Left colon (tissue), 2 donors: ENCODE data around the gene C19orf25. TPM values are rescaled to one million over a fixed set of nuclear protein-coding genes. Genes with fewer than 3 reads are reported as not detected.

Experiments used
- ATAC-seq: fragments of 200-7000 bp; cut with Tn5 transposase; one replicate; pipeline ENCODE4 v1.9.1; 2020; ENCODE audit warnings: mild to moderate bottlenecking, moderate library complexity
- DNase-seq, 2 donors: peaks; one replicate each; pipeline ENCODE4 v3.0.0-alpha.2; 2020
- intact Hi-C, 2 donors: fragments of 100-400 bp; cut with DNase I in 1 of 2; cut with micrococcal nuclease in 1 of 2; formaldehyde crosslinking; loops; one replicate each; pipeline versions ENCODE4 v1.11.2 to v1.14.0; 2022; cut with DNase I, micrococcal nuclease
- total RNA-seq, 2 donors: library from RNA; stranded (reverse); fragmentation: NEBNext Ultra II Directional; extraction: Animal tissue kit (Norgen Biotek cat#: 25700); gene quantifications; one replicate each; pipeline ENCODE4 v1.2.1, GENCODE V29; 2021
- donor health status: DM: no; HTN: no; CAD: no.
- donor health status: DM: yes; HTN: yes; CAD: no.

C19orf25 gene
- total RNA-seq, 2 donors from 2014 or later, result 34.2 to 35.7 TPM

GRCh38 chr19:1455336-1456120, 23.5 kb downstream of the C19orf25 start:
- ATAC-seq (peak; percentile 83), DNase-seq (peak; percentile 84)
- intact Hi-C loops, result no loop called here

DNA sequence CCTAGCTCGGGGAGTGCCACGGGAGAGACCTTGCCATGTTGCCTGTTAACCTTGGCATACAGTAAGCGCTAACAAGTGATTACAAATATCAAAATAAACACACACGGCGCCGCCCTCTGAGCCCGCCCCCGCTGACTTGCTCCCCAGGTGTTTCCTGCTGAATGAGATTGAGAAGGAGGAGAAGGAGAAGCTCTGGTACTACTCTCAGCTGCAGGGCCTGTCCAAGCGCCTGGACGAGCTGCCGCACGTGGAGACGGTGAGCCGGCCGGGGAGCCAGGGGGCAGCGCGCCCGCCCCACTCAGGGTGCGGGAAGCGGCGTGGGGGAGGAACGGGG, 24.0 kb downstream of the C19orf25 start:
- DNase-seq (no peak), ATAC-seq (peak; percentile 15)
- intact Hi-C loops, result no loop called here

DNA sequence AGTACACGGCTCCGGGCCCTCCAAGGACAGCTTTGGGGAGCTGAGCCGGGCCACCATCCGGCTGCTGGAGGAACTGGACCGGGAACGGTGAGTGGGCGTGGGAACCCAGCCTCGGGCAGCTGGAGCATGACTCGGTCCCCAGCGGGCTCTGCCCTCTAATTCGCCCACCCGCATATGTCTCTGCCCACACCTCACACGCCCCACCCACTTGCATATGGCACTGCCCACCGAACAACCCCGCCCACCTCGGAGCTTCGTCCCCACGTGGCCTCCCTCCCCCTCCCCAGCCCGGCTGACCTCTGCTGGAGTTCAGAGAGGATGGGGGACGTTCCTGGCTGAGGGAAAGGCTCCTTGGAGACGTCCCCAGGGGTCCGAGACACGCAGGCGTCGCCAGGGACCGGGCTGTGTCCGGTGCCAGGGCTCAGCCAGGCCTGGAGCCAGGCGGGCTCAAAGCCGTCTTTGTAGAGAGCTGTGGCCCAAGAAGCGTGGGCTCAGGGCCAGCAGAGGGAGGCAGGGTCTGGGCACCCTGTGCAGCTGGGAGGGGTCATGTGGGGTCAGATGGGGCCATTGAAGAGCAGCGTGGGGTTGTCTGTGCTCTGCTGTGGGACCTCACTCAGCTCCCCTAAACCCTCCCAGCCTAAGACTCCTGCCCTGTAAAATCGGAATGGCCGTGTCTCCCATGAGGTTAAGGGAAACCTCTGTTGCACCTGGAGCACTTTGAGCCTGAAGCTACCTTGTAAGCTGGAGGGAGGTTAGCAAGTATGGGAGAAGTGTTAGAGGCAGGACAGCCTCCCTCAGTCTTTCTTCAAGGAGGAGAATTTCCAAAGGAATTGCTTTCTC, 25.3 kb downstream of the C19orf25 start:
- ATAC-seq (no peak), DNase-seq (no peak)
- intact Hi-C loops, result no loop called here

- DNase-seq (no peak), ATAC-seq (no peak)
- intact Hi-C loops, result no loop called here
These were observed 26.1 kb downstream of the C19orf25 start for GRCh38 chr19:1452802-1453524.

GRCh38 chr19:1451916-1452801, 26.9 kb downstream of the C19orf25 start:
- intact Hi-C loops, result no loop called here
- DNase-seq, result peak in 1 of 2 donors; percentile 24
- no peak for ATAC-seq

DNA sequence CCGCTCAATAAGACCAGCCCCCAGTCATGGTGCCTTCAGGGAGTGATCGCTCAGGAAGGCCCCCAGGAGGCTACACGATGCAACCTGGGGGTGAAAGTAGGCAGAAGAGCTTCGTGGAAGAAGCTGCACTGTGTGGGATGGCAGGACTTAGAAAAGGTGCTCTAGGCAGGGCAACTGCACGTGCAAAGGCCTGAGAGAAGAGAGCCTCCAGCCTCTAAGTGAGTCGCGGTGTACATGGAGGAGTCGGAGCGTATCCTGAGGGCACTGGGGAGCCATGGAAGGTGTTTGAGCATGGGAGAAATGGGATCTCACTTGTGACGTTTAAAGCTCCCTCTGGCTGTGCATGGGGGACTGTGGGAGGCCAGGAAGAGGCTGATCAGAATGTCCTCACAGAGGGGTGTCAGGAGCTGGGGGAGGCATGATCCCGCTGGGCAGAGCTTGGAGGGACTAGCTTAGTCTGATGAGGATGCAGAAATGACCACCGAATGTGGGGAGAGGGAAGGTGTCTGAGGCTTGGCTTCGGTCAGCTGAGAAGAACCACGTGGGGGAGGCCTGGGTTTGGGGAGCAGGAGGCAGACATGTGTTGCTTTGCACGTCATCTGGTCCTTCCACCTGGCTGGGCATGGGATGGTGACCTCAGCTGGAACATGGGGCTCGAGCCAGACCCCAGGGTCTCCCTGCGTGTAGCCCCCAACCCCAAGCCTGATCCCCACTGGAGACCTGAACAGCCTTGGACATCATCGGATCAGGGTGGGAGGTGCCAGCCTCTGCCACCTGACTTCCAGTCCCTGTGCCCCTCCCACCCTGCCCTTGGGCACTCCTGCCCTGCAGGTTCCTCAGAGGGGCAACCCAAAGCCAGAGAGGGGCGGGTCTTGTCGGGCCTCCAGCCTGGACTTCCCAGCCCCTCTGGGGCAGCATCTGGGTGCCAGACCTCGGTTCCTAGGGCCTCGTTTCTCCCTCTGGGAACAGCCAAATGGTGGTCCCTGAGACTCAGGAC, 28.0 kb downstream of the C19orf25 start:
- ATAC-seq (no peak), DNase-seq (no peak)
- intact Hi-C loops, result no loop called here

DNA sequence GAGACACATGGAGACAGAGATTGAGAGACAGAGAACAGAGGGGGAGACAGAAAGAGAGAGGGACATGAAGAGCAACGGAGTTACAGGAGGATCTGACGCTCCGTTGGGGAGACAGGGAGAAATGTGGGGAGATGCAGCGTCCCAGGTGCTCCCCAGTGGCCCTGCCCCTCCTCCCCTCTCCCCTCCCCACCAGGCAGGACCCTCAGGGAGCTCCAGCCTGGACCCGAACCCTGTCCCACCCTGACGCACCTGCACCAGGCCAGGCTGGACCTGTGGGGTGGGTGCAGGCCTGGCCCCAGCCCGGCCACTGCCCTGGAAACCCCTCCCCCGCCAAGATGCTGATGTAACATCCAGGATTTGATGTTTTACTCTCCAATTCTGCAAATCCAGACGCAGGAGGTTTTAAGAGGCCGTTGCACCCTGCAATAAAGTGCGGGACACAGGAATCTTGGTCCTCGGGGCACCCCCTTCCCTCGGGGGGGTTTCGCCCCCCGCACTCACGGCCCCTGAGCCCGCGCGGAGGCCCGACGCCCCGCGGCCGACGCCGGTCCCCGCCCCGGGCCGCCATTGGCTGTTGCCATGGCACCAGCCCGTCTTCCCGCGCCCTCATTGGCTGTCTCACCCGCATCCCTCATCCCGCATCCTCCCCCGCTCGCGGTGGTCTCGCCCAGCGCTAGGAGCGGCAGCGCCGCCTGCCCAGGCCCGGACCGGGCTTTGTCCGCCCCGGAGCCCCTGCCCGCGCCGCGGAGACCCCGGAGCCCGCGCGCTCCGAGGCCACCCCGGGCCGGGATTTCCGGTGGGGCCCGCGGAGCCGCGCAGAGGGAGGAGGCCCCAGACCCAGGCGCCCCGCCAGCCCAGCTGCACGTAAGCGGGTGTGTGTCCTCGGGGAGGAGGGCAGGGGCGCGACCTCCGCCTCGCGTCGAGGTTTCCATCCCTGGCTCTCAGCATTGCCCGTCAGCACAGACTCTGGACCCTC, 29.3 kb downstream of the C19orf25 start, which contains the start of gene APC2:
APC2 (plus strand) TSS at position 655 of the 976 bp plus-strand sequence. CDS start 2,881 bp downstream, outside the sequence.
- ATAC-seq (no peak), DNase-seq (peak in 1 of 2 donors; percentile 24)
- intact Hi-C loops, result no loop called here

DNA sequence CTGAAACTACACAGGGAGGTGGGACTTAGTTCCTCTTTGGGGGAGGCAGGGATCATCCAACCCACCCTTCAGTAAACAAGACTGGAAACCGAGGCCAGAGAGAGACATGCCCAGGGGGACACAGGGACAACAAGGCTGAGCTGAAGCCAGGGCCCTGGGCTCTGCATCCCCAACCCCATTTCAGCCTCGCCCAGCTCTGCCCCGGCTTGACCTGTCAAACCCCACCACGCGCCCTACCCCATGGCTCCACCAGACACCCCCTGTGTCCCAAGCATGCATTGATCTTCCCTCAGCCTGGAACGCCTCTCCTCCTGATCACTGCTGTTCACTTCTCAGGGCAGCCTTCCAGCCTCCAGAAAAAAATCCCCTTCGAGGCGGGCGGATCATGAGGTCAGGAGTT, 31.1 kb downstream of the C19orf25 start:
- ATAC-seq (no peak), DNase-seq (no peak)
- intact Hi-C loops, result no loop called here

DNA sequence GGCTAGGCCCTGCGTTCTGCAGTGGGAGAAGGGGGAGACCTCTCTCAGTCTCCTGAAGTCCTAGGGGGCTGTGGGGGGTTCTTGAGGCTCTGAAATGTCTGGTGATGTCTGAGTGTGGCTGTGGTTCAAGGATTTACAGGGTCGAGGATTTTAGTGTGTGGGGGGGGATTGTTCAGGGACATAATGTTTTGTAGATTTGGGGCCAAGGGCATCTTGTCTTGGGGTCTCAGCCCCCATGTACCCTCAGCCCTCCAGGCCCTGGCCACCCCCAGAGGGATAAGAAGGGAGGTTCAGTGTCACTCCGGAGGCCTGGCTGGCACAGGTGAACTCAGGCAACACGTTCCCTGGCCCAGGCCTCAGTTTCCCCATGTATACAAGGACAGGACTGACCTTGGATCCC, 31.5 kb downstream of the C19orf25 start:
- ATAC-seq (no peak), DNase-seq (no peak)
- intact Hi-C loops, result no loop called here

DNA sequence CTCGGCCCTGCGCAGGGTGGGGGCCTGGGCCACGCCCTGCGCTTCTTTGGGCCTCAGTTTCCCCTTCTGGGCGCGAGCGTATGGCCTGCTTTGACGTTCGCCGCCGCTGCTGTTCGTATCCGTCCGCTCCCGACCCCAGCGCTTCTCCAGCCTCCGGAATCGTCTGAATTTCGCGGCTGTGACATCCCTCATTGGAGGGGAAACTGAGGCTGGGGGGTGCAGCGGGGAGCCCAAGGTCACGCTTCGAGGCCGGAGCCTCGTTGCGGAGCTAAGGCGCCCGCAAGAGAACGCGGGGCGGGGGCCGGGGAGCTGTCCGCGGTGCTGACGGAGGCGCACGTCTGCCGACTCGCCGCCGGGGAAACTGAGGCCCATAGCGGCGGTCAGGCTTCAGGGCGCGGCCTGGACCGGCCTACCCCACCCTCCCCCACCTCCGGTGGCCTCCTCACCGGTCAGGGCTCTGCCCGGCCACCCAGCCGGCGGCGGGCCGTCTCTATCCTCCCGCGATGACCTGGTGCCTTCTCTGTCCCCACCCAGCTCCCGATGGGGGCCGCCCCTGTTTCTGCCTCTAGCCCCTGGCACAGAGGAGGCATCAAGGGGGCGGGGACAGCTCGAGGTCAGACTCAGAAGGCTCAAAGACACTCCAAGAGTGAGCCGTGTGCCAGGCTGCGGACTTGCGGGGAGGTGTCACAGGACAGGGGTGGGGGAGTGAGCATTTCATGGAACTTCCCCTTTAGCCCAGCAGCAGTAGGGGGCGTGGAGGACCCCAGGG, 32.1 kb downstream of the C19orf25 start:
- intact Hi-C loops, result no loop called here
- DNase-seq (no peak), ATAC-seq (no peak)

DNA sequence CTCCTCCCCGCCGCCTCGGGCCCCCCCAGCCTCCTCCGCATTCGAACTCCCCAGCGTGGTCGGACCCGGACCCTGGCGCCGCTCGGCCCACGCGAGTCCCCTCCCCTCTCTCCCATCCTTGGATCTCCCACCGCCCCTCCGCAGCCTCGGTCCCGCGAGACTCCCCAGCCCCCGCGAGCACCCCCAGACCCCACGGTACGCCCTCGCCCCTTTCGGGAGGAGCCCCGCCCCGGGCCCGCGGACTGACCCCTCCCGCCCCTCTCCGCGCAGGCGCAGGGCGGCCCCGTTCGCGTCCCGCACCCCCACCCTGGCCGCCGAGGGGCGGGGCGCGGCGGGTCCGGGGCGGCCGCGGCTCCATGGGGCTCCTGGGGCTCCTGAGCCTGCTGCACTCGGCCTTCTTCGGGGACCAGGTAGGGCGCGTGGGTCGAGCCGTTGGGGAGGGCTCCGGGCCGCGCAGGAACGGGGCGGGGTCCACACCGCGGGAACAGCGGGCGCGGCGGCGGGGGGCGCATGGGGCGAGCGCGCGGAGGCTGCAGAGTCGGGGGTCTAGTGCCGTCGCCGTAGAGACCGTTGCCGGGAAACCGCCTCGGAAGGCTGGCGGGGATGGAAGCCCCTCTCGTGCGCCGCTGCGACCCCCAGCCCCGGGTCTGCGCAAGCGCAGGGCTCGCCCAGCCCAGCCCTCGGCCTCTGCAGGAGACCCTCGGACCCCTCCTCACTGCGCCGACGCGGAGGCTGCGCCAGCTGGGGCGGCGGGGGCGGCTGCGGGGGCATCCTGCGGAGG, 32.9 kb downstream of the C19orf25 start:
- ATAC-seq, result no peak
- intact Hi-C loops, result no loop called here
- no peak for DNase-seq

GRCh38 chr19:1445185-1445931, 33.7 kb downstream of the C19orf25 start:
- ATAC-seq, result peak; percentile 90
- intact Hi-C loops, result no loop called here

GRCh38 chr19:1441677-1442438, 37.2 kb downstream of the C19orf25 start:
- DNase-seq (no peak), ATAC-seq (no peak)
- intact Hi-C loops, result no loop called here

More at GRCh38 chr19:1445185-1445931, 33.7 kb downstream of the C19orf25 start:
- DNase-seq, result peak; percentile 50 to 78
